RPMI7951 (cell line): ENCODE results near the gene HMCN1. TPM values are rescaled to one million over a fixed set of nuclear protein-coding genes. Genes with fewer than 3 reads are reported as not detected.

Source experiments
- DNase-seq: peaks from one replicate; pipeline ENCODE4 v3.0.0-alpha.2; 2012; ENCODE audit warnings: low read depth
- total RNA-seq: library from RNA; depleted of rRNA; stranded (reverse); fragments of >200 nt; shearing (Covaris generic); gene quantifications from 2 replicates; pipeline ENCODE4 v1.2.3, GENCODE V29; 2014

The HMCN1 gene
- total RNA-seq, 1 experiment from 2014 or later, result 2.8 TPM

DNA sequence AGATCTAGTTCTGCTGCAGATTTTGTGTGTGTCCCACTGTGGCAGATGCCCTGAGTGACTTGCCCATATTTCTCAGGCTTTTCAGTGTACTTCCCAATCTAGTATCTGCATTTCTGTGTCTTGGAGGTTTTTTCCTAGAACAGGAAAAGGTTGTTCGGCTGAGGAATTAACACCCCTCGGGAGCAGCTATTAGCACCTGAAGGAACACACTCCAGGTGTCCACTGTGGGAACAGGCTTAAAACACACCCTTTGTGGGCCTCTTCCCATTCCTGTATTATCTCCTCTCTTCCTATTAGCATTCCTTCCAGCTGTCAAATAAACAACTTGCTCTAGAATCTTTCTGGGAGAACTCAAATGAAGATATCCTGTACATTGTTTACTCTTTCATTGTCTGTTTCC is 178.3 kb downstream of the HMCN1 start:
- no peak for DNase-seq

- DNase-seq, result no peak
Observed at GRCh38 chr1:185914089-185914488, 179.9 kb downstream of the HMCN1 start.

DNA sequence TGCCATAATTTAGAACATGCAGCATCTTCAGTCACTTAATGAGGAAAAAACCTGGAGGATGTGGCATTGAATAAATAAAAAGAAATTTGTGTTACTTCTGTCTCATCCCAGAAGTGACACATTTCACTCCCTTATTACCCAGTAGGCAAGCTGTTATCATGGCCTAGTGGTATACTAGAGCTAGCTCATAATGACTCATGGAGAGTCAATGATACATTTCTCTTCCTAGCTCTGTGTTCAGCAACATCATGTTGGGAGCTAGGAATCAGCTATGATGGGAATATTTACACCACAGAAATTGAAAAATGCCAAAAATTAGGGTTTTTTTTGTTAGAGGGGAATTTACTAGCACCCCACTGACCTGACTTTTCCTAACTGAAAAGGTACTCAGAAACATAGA is 182.7 kb downstream of the HMCN1 start:
- DNase-seq, result peak; percentile 29

DNA sequence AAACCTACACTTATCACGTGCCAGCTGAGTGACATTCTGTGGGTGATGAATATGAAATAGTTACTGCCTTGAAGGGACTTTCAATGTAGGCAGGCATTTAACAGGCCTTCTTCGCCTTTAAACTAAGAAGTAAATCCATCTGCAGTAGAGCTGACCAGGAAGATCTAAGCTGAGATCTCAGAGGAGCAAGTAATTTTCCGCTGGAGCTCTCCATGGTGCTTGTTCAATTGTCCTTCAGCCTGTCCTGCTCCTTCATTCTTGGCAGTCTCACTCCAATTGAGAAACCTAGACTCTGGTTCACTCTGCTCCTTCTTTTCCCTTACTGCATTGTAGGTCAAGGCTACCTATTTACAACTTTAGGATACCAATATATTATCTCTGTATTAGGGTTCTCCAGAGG is 183.5 kb downstream of the HMCN1 start:
- peak; percentile 53 for DNase-seq

GRCh38 chr1:185920602-185921001 is 186.4 kb downstream of the HMCN1 start:
- DNase-seq, result no peak

DNA sequence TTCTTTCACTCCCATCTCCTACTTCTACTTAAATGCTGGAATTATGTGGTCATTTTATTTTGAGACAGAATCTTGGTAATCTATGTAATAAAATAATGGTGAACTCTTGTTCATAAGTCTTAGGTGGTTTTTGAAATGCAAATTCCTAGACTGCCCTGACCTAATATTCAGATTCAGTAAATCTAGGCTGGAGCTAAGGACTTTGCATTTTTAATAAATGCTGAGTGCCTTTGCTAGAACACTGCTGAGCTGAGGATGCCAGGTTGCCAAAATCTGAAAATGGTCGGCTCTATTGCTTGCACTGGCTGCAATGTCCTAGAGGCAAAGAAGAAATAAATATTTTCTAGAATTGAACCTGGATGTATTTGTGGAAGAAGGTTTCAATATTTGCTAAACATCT is 187.4 kb downstream of the HMCN1 start:
- no peak for DNase-seq

- DNase-seq, result no peak
Observed at GRCh38 chr1:185926588-185926987, 192.4 kb downstream of the HMCN1 start.

- DNase-seq, result no peak
Observed at GRCh38 chr1:185929776-185930175, 195.6 kb downstream of the HMCN1 start.

GRCh38 chr1:185931438-185931837 is 197.2 kb downstream of the HMCN1 start:
- DNase-seq, result no peak

GRCh38 chr1:185933580-185933979 is 199.4 kb downstream of the HMCN1 start:
- DNase-seq, result no peak

- DNase-seq, result peak; percentile 42
Observed at GRCh38 chr1:185934476-185935189, 200.4 kb downstream of the HMCN1 start.

DNA sequence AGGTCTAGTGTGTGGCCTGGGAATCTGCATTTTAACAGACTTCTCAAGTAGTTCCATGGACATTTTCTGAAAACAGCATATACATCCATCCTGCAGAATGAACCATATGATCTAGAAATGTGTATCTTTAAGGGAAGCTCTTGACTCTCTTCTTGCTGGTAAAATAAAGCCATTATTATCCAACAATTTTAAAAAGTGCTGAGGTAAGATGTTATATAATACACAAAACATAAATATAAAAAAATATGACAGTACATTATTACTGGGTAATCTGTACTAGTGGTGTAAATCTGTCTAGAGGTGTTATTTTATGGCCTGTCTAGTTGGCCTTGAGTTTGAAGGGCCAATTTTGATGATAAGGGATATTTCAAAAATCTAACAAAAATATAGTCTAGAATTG is 201.2 kb downstream of the HMCN1 start:
- no peak for DNase-seq

GRCh38 chr1:185936641-185937040 is 202.4 kb downstream of the HMCN1 start:
- DNase-seq, result no peak

DNA sequence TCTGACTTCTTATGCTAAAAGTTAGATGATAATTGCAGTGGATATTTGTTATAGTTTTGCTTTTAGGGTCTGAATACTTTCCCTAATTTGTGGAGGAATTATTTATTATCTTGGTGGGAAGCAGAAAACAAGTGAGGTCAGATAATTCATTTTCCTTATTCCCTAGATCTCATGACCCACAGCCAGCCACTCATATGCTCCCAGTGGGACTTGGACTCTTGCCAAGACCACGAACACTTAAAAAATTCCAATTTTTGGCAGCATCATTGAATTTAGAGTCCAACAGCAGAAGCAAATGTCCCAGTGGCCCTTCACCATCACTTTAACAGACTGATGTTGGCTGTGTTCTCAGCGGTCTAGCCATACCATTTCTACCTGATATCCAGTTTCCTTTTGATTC is 204.2 kb downstream of the HMCN1 start:
- peak; percentile 36 for DNase-seq

- DNase-seq, result peak; percentile 76
Observed at GRCh38 chr1:185939142-185939541, 205.0 kb downstream of the HMCN1 start.

DNA sequence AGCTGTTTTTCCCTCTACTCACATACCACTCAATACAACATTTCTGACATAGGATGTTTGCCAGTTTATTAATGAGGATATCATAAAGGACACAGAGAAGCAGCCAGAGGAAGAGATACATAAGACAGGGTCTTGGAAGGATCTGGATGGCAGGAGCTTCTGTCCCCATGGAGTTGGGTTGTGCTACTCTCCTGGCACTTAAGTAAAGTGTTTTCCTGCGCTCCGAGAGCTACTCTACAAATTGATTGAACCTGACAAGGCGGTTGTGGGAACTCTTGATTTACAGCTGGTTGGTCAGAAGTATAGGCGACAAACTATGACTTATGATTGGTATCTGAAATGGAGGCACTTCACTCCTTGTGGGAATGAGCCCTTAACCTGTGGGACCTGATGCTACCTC is 208.8 kb downstream of the HMCN1 start:
- DNase-seq, result no peak

DNA sequence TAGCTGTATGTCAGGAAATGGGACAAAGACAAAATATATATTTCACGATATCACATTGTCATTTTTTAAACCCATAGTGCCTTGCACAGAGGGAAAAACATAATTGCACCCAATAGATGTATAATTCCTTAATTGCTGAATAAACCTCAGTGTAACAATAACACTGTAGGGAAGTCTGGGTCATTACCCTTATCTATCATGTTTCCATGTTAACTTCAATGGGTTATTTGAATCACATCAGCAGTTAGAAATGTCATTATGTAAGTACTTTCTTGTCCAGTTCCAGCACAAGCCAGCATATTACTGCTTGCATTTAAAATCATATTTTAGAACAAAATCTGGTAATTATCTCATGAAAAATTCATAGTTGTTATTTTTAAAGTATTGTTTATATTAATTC is 222.7 kb downstream of the HMCN1 start:
- no peak for DNase-seq

DNA sequence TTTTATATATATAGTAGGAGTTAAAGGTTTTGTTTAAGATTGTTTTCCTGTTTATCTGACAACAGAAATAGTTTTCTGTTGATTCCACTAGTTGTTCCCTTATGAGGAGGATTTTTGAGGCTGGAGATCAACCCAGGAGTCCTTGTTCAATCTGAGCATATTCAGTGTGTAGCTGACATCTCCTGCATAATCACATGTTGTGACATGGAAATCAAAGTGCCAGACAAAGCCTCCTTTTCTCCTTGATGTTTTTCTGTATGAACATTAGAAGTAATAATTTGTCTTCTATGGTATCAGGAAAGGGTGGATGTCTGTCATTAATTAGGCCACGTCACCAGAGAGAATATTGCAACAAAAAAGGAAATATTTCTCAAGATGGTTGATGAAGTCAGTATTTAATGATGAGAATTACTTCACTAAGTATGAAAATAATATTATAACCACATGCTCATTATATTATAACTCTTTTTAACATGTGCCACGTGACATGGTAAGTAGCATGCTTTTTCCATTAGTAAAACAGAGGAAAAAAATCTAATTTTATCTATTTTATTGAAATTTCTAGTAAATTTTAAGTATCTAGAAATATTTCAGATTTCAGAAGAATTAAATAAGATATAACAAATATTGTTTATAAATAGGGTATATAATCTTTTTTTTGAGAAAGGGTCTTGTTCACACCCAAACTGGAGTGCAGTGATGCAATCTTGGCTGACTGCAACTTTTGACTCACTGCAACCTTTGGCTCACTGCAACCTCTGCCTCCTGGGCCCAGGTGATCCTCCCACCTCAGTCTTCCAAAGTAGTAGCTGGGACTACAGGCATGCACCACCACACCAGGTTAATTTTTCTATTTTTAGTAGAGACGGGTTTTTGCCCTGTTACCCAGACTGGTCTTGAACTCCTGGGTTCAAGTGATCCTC is 223.5 kb downstream of the HMCN1 start:
- DNase-seq, result no peak

DNA sequence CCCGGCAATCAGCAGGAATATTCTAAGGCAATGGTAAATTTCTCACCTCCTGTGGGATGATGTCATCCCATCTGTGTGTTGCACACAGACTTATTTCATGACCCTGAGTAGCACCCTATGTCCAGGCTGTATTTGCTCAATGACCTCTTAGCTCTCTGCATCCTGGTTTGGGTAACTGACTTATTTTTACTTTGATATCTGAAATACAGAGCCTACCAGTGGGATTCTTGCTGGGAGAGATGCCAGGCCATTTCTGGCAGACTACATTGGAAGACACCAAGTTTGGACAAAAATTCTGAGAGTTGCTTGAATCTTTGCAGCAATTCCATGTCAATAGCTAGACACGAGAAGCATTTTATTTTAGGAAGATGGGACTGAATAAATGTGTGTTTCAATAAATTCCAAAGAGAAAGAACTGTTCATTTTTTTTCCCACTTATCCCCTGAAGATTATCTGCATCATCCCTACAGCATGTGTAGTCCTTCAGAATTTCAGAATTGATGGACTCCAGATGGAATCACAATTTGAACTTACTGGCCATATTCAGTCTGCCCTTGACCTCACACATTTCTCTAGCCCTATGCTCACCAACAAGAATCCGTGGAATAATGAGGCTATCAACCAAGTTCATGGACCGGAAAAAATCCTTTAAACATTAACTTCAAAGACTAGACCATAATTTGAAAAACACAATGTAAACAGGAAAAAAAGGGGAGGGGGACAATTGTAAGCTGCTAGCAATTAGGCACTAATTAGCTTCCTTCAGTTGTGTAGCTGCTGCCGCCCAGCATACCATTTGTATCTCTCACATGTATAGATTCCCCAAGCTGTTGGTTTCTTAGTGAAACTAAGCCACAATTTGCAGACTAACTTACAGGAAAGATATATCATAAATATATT is 226.5 kb downstream of the HMCN1 start:
- DNase-seq, result peak; percentile 78

DNA sequence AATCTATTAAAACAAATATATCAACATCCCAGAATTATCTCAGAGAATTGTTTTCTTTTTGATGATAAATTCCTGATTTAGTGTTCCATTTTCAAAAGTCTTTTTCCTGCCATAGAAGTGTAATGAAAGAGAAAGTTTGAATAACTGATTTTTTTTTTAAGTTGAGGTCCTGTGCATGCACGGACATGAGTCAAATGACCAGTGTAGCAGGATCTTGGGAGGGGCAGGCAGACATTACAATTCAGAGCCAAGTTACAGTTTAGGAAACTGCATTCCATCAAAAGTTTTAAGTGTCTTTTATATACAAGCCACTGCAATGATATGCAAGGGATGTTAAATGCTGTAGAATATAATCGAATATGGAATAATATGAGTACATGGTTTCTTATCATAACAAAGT is 227.5 kb downstream of the HMCN1 start:
- peak; percentile 46 for DNase-seq

GRCh38 chr1:185964946-185965345 is 230.8 kb downstream of the HMCN1 start:
- no peak for DNase-seq

- DNase-seq, result peak; percentile 48
Observed at GRCh38 chr1:185965870-185966269, 231.7 kb downstream of the HMCN1 start.
